Trophoblast cell (in vitro differentiated cells and primary cell): ENCODE results near the gene PCLO.

Experiments used
- DNase-seq, 2 donors: peaks; one replicate each; pipeline ENCODE4 v3.0.0-alpha.2; 2016
- H2AFZ ChIP-seq: 2 replicates; pipeline ENCODE4 v1.6.1; 2013; ENCODE audit warnings: low read length, moderate library complexity, mild to moderate bottlenecking; ENCODE audit not compliant: insufficient read depth, poor library complexity
- H2AK5ac ChIP-seq: 2 replicates; pipeline ENCODE4 v1.6.1; 2013; ENCODE audit warnings: mild to moderate bottlenecking, low read length
- H2BK120ac ChIP-seq: 2 replicates; pipeline ENCODE4 v1.6.1; 2013; ENCODE audit warnings: low read length, mild to moderate bottlenecking, moderate library complexity; ENCODE audit not compliant: insufficient read depth, poor library complexity
- H2BK12ac ChIP-seq: 2 replicates; pipeline ENCODE4 v1.6.1; 2013; ENCODE audit warnings: mild to moderate bottlenecking, low read length, moderate library complexity
- H2BK5ac ChIP-seq: 2 replicates; pipeline ENCODE4 v1.6.1; 2013; ENCODE audit warnings: low read length, low read depth, moderate library complexity, mild to moderate bottlenecking; ENCODE audit not compliant: poor library complexity
- H3K14ac ChIP-seq: 2 replicates; pipeline ENCODE4 v1.6.1; 2013; ENCODE audit warnings: mild to moderate bottlenecking, low read length
- H3K18ac ChIP-seq: 2 replicates; pipeline ENCODE4 v1.6.1; 2013; ENCODE audit warnings: mild to moderate bottlenecking, low read length
- H3K23ac ChIP-seq: 2 replicates; pipeline ENCODE4 v1.6.1; 2013; ENCODE audit warnings: low read length
- H3K27ac ChIP-seq: 2 replicates; pipeline ENCODE4 v1.5.1; 2013; ENCODE audit warnings: low read depth, mild to moderate bottlenecking, inconsistent platforms, low read length, moderate library complexity
- H3K27me3 ChIP-seq: 2 replicates; pipeline ENCODE4 v1.6.1; 2013; ENCODE audit warnings: inconsistent platforms, mild to moderate bottlenecking, low read length, moderate library complexity; ENCODE audit not compliant: insufficient read depth
- H3K36me3 ChIP-seq, 2 experiments: 1 replicate in 1 of 2; 2 replicates in 1 of 2; pipeline ENCODE4 v1.6.1; 2013; ENCODE audit warnings: low read length in 2 of 2, mild to moderate bottlenecking in 2 of 2, moderate library complexity in 1 of 2; ENCODE audit not compliant: insufficient read depth in 2 of 2, control insufficient read depth in 1 of 2
- H3K4ac ChIP-seq: 2 replicates; pipeline ENCODE4 v1.6.1; 2013; ENCODE audit warnings: low read depth, mild to moderate bottlenecking, low read length, moderate library complexity
- H3K4me1 ChIP-seq, 2 experiments: 1 replicate in 1 of 2; 2 replicates in 1 of 2; pipeline ENCODE4 v1.6.1; 2013; ENCODE audit warnings: low read length in 2 of 2, mild to moderate bottlenecking in 2 of 2, moderate library complexity in 1 of 2; ENCODE audit not compliant: insufficient read depth in 2 of 2, control insufficient read depth in 1 of 2
- H3K4me2 ChIP-seq: 2 replicates; pipeline ENCODE4 v1.6.1; 2013; ENCODE audit warnings: inconsistent platforms, mild to moderate bottlenecking, low read length, moderate library complexity
- H3K4me3 ChIP-seq: 2 replicates; pipeline ENCODE4 v1.5.1; 2013; ENCODE audit warnings: mild to moderate bottlenecking, low read depth, low read length, inconsistent platforms
- H3K79me1 ChIP-seq: one replicate; pipeline ENCODE4 v1.6.1; 2013; ENCODE audit warnings: low read length
- H3K79me2 ChIP-seq: 2 replicates; pipeline ENCODE4 v1.6.1; 2013; ENCODE audit warnings: low read length, mild to moderate bottlenecking; ENCODE audit not compliant: control insufficient read depth, insufficient read depth, poor library complexity
- H3K9ac ChIP-seq: 2 replicates; pipeline ENCODE4 v1.6.1; 2013; ENCODE audit warnings: mild to moderate bottlenecking, low read length
- H3K9me3 ChIP-seq: 2 replicates; pipeline ENCODE4 v1.6.1; 2013; ENCODE audit warnings: low read depth, mild to moderate bottlenecking, control low read depth, inconsistent platforms, low read length; ENCODE audit not compliant: insufficient read depth
- H4K12ac ChIP-seq: 2 replicates; pipeline ENCODE4 v1.6.1; 2013; ENCODE audit warnings: low read depth, mild to moderate bottlenecking, low read length, moderate library complexity
- H4K8ac ChIP-seq: 2 replicates; pipeline ENCODE4 v1.6.1; 2013; ENCODE audit warnings: low read depth, mild to moderate bottlenecking, low read length, moderate library complexity
- H4K91ac ChIP-seq: one replicate; pipeline ENCODE4 v1.6.1; 2013; ENCODE audit warnings: low read depth, mild to moderate bottlenecking, low read length, moderate library complexity
- WGBS: extraction: QIAGEN DNeasy Blood & Tissue Kit; methylation state at CpG from one replicate; pipeline ENCODE4 v1.1.7; 2013; ENCODE audit warnings: missing lambda C conversion rate; ENCODE audit not compliant: insufficient read length, insufficient coverage; ENCODE audit errors: extremely low coverage; 5-methylcytosine and 5-hydroxymethylcytosine counted together

The PCLO gene

GRCh38 chr7:82778021-82778420, 384.7 kb downstream of the PCLO start:
- H2AFZ ChIP-seq, result no peak overlapping the region
- H3K4me2 ChIP-seq, result no peak overlapping the region
- H2BK5ac ChIP-seq, result no peak overlapping the region
- H3K79me2 ChIP-seq, result no peaks in the 10 kb centered on the region
- no peak overlapping the region for H3K4ac ChIP-seq
- H3K14ac ChIP-seq, result no peak overlapping the region
- no peak overlapping the region for H2BK12ac ChIP-seq
- no peak overlapping the region for H3K9ac ChIP-seq
- H2AK5ac ChIP-seq, result no peak overlapping the region
- H4K12ac ChIP-seq, result no peak overlapping the region
- no peaks in the 10 kb centered on the region for H3K79me1 ChIP-seq
- no peak overlapping the region for H3K23ac ChIP-seq
- no peak overlapping the region for H4K8ac ChIP-seq
- no peak overlapping the region for H3K18ac ChIP-seq
- H4K91ac ChIP-seq, result no peak overlapping the region
- H3K9me3 ChIP-seq, result no peaks in the 10 kb centered on the region
- H2BK120ac ChIP-seq, result no peak overlapping the region
- H3K27me3 ChIP-seq, result no peaks in the 10 kb centered on the region
- H3K4me3 ChIP-seq, result no peak overlapping the region
- DNase-seq, result no peak
- no peaks in the 10 kb centered on the region for H3K36me3 ChIP-seq
- H3K4me1 ChIP-seq, result no peaks in the 10 kb centered on the region
- WGBS, result no CpG with 5 or more reads among the region's 1 CpG
- no peak overlapping the region for H3K27ac ChIP-seq

- H3K4me1 ChIP-seq, result no peaks in the 10 kb centered on the region
- WGBS, result no CpG with 5 or more reads among the region's 3 CpGs
- H4K8ac ChIP-seq, result no peak overlapping the region
- no peak overlapping the region for H2BK5ac ChIP-seq
- no peak overlapping the region for H2AFZ ChIP-seq
- no peak overlapping the region for H2BK12ac ChIP-seq
- H3K9me3 ChIP-seq, result no peaks in the 10 kb centered on the region
- DNase-seq, result peak in 1 of 2 donors; percentile 33
- no peaks in the 10 kb centered on the region for H3K79me2 ChIP-seq
- H3K9ac ChIP-seq, result no peak overlapping the region
- no peak overlapping the region for H4K12ac ChIP-seq
- no peak overlapping the region for H3K27ac ChIP-seq
- no peak overlapping the region for H2AK5ac ChIP-seq
- no peak overlapping the region for H3K23ac ChIP-seq
- no peaks in the 10 kb centered on the region for H3K27me3 ChIP-seq
- no peak overlapping the region for H2BK120ac ChIP-seq
- H3K18ac ChIP-seq, result no peak overlapping the region
- H3K14ac ChIP-seq, result no peak overlapping the region
- H3K4ac ChIP-seq, result no peak overlapping the region
- H3K36me3 ChIP-seq, result no peaks in the 10 kb centered on the region
- H4K91ac ChIP-seq, result no peak overlapping the region
- no peaks in the 10 kb centered on the region for H3K79me1 ChIP-seq
- H3K4me2 ChIP-seq, result no peak overlapping the region
- no peak overlapping the region for H3K4me3 ChIP-seq
Observed at GRCh38 chr7:82762880-82763279, 399.8 kb downstream of the PCLO start.

GRCh38 chr7:82760831-82761230, 401.9 kb downstream of the PCLO start:
- WGBS, result no CpG with 5 or more reads among the region's 2 CpGs
- no peak for DNase-seq

GRCh38 chr7:82760074-82760473, 402.6 kb downstream of the PCLO start:
- Histone ChIP-seq H3K23ac (no peak overlapping the region), H2BK5ac (no peak overlapping the region), H3K18ac (no peak overlapping the region), H2AK5ac (no peak overlapping the region), H2BK120ac (no peak overlapping the region), H2AFZ (no peak overlapping the region), H3K4me2 (no peak overlapping the region), H3K4me3 (no peak overlapping the region), H2BK12ac (no peak overlapping the region), H3K36me3 (no peaks in the 10 kb centered on the region), H3K79me1 (no peaks in the 10 kb centered on the region), H3K27ac (no peak overlapping the region), H4K12ac (no peak overlapping the region), H3K4me1 (peaks cover 0 to 3% of the 10 kb centered on the region in 2 experiments), H3K14ac (no peak overlapping the region), H3K27me3 (no peaks in the 10 kb centered on the region), H3K4ac (no peak overlapping the region), H3K9me3 (no peaks in the 10 kb centered on the region), H3K9ac (no peak overlapping the region), H3K79me2 (no peaks in the 10 kb centered on the region), H4K8ac (no peak overlapping the region), H4K91ac (no peak overlapping the region)
- no peak for DNase-seq

More at GRCh38 chr7:82760831-82761230, 401.9 kb downstream of the PCLO start:
- no peak overlapping the region for H4K8ac ChIP-seq
- no peak overlapping the region for H3K9ac ChIP-seq
- H3K18ac ChIP-seq, result no peak overlapping the region
- no peak overlapping the region for H3K4me2 ChIP-seq
- no peak overlapping the region for H3K4me3 ChIP-seq
- H3K79me2 ChIP-seq, result no peaks in the 10 kb centered on the region
- H4K12ac ChIP-seq, result no peak overlapping the region
- no peaks in the 10 kb centered on the region for H3K79me1 ChIP-seq
- no peak overlapping the region for H3K27ac ChIP-seq
- H3K23ac ChIP-seq, result no peak overlapping the region
- no peak overlapping the region for H2AFZ ChIP-seq
- no peaks in the 10 kb centered on the region for H3K9me3 ChIP-seq
- no peak overlapping the region for H2AK5ac ChIP-seq
- no peaks in the 10 kb centered on the region for H3K27me3 ChIP-seq
- H4K91ac ChIP-seq, result no peak overlapping the region
- no peaks in the 10 kb centered on the region for H3K36me3 ChIP-seq
- H3K4me1 ChIP-seq, result peaks cover 0 to under 1% of the 10 kb centered on the region in 2 experiments
- no peak overlapping the region for H2BK12ac ChIP-seq
- H3K4ac ChIP-seq, result no peak overlapping the region
- H2BK120ac ChIP-seq, result no peak overlapping the region
- no peak overlapping the region for H2BK5ac ChIP-seq
- no peak overlapping the region for H3K14ac ChIP-seq
